Astrocyte of the spinal cord (primary cell): ENCODE measurements around the gene DESI2.
"Not testable (repeated sequence)": the region's sequence is repeated elsewhere in the genome, so short reads cannot be mapped to it uniquely, and the experiment has no call there.

Experiments used
- DNase-seq: peaks from one replicate; pipeline ENCODE4 v3.0.0; 2011; ENCODE audit warnings: low read depth, low spot score
- H3K4me3 ChIP-seq: 2 replicates; pipeline ENCODE4 v1.5.1; 2011; ENCODE audit warnings: low read depth, mild to moderate bottlenecking, low read length, moderate library complexity
- in situ Hi-C: cut with HindIII; loops from 2 replicates; pipeline ENCODE4 v1.10.0; 2017; ENCODE audit warnings: low sequenced_read_pairs
- TF ChIP-seq, protein P1 (sequence below): IDR thresholded peaks from 2 replicates; pipeline ENCODE4 v1.5.1; 2012; ENCODE audit warnings: low read depth, mild to moderate bottlenecking, low read length, inconsistent platforms

The DESI2 gene

DNA sequence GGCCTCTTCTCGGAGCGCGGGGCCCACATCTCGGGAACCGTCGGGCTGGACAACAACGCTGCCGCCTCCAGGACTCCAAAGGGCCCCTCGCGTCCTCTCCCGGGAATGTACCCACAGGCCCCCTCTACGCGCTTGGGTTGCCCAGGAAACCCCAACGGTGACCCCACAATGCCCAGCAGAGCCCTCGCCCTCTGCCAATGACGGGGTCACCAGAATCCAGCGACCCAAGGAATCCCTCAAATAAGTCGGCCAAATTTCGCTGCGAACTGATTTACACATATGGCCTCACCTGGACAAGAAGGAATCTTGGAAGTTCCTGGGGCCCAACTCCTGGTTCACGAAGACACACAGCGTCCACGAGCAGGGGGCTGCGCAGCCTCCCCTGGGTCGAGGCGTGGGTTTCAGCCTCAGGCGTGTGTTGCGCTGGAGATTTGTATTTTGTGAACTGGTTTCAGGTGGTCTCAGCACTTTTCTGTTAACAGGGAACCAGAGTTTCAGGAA lies 78.1 kb downstream of the DESI2 start:
- no peak overlapping the region for H3K4me3 ChIP-seq
- no peak for DNase-seq
- TF ChIP-seq, protein P1, sequence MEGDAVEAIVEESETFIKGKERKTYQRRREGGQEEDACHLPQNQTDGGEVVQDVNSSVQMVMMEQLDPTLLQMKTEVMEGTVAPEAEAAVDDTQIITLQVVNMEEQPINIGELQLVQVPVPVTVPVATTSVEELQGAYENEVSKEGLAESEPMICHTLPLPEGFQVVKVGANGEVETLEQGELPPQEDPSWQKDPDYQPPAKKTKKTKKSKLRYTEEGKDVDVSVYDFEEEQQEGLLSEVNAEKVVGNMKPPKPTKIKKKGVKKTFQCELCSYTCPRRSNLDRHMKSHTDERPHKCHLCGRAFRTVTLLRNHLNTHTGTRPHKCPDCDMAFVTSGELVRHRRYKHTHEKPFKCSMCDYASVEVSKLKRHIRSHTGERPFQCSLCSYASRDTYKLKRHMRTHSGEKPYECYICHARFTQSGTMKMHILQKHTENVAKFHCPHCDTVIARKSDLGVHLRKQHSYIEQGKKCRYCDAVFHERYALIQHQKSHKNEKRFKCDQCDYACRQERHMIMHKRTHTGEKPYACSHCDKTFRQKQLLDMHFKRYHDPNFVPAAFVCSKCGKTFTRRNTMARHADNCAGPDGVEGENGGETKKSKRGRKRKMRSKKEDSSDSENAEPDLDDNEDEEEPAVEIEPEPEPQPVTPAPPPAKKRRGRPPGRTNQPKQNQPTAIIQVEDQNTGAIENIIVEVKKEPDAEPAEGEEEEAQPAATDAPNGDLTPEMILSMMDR = no peak
- in situ Hi-C loops = no loop called here

DNA sequence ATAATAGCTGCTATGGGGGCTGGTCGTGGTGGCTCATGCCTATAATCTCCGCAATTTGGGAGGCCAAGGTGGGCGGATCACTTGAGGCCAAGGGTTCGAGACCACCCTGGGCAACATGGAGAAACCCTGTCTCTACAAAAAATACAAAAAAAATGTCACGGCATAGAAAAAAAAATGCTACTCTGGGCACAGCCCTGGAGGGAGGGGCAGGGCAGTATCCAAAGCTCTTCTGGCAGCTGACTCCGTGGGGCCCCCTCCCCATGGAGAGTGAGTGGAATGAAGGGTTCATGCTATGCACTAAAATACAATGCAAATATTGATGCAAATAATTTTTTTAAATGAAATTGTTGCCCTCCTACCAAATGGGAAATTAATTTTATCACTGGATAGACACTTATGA lies 78.7 kb downstream of the DESI2 start:
- TF ChIP-seq, protein P1 = no peak
- H3K4me3 ChIP-seq = no peak overlapping the region
- no peak for DNase-seq
- in situ Hi-C loops = no loop called here

DNA sequence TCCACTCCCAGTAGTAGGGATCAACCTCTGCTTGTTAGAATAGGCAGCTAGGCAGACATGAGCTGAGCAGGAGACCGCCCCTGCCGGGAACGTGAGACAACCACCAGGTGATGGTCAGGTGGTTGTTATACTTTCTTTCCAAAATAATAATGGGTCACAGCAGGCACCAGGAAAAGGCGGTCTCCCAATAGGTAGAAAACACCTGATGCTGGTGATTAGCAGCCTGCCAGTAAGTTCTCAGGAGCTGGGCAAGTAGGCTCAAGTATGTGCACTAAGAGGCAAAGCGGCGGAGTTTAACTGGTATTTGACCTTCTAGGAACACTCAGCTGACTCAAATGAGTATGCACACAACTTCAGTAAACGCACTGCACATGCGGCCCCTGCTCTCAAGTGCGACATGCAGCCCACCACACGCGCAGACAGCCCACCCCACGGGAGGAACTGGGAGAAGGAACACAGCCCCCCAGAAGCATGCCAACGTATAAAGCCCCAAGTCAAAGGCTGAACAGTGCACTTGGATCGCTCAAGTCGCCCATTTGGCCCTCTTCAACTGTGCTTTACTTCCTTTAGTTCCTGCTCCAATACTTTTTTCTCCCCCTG lies 80.0 kb downstream of the DESI2 start:
- in situ Hi-C loops = no loop called here
- no peak for DNase-seq
- TF ChIP-seq, protein P1 = no peak
- no peak overlapping the region for H3K4me3 ChIP-seq

DNA sequence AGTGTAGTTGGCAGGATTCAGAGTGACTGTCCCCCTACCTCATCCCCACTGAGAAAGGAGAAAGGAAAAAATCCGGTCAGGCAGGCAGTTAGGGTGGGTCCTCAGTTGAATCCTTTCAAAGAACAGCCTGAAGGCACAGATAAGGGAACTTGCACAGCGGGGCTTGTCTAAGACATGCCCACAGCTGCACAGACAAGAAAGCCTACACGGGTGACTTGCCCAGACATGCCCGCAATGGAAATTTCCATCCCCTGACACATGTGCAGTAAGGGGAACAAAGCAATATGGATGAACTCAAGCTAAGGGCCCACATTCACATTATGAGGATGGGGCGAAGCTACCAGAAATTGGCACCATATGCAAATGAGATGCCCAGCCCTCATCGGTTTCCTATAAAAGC lies 82.5 kb downstream of the DESI2 start:
- H3K4me3 ChIP-seq = no peak overlapping the region
- no peak for DNase-seq
- in situ Hi-C loops = no loop called here
- TF ChIP-seq, protein P1 = no peak

DNA sequence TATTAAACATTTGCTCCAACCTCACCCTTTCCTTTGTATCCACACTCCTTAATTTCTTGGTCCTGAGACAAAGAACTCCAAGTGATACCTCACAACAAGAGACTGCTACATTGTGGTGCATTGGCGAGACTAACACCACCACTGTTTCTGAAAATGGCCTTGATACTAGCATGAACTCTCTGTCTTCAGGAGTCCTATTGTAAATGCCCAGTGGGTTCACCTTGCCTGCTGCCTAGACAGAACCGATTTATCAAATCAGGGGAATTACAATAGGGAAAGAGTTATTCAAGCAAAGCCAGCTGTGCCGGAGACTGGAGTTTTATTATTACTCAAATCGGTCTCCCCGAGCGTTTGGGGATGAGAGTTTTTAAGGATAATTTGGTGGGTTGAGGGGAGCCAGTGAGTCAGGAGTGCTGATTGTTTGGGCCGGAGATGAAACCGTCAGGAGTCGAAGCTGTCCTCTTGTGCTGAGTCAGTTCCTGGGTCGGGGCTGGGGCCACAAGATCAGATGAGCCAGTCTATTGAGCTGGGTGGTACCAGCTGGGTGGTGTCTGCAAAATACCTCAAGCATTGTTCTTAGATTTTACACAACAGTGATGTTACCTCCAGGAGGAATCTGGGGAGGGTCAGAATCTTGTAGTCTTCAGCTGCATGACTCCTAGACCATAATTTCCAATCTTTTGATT lies 83.1 kb downstream of the DESI2 start:
- TF ChIP-seq, protein P1 = no peak
- DNase-seq = no peak
- H3K4me3 ChIP-seq = no peak overlapping the region
- in situ Hi-C loops = no loop called here

DNA sequence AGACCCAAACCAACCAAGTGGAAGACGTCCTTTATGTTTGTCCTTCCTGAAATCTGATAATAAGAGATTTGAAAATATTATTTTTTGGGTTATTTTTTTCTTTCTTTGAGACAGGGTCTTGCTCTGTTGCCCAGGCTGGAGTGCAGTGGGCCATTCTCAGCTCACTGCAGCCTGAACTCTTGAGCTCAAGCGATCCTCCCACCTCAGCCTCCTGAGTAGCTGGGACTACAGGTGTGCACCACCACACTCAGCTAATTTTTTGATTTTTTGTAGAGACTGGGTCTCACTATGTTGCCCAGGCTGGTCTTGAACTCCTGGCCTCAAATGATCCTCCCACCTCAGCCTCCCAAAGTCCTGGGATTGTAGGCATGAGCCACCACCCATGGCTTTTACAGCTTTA lies 86.2 kb downstream of the DESI2 start:
- in situ Hi-C loops, DNase-seq, H3K4me3 ChIP-seq: not testable (repeated sequence)

DNA sequence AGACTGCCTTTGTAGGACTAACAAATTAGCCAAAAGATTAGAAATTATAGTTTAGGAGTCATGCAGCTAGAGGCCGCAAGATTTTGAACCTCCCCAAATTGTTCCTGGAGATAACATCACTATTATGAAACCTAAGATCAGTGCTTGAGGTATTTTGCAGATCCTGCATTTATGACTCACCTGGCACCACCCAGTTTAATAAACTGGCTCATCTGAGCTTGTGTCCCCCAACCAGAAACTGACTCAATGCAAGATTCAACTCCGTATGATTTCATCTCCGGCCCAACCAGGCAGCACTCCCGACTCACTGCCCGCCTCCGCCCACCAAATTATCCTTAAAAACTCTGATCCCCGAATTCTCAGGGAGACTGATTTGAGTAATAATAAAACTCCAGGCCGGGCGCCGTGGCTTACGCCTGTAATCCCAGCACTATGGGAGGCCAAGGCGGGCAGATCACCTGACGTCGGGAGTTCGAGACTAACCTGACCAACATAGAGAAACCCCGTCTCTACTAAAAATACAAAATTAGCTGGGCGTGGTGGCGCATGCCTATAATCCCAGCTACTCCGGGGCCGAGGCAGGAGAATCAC lies 87.2 kb downstream of the DESI2 start:
- in situ Hi-C loops, DNase-seq, H3K4me3 ChIP-seq: not testable (repeated sequence)
